K562 (cell line): ENCODE data around the gene CCND3. TPM values are rescaled to one million over a fixed set of nuclear protein-coding genes. Genes with fewer than 3 reads are reported as not detected.

ENCODE experiments used
- GTF3C2 ChIP-seq: IDR thresholded peaks from 3 replicates; pipeline ENCODE4 v1.6.1; 2011; ENCODE audit warnings: borderline replicate concordance, mild to moderate bottlenecking, moderate library complexity; ENCODE audit not compliant: insufficient read length; ENCODE audit errors: extremely low read depth
- KLF1 ChIP-seq: fragments of 450-650 bp; IDR thresholded peaks from 2 replicates; pipeline ENCODE4 v1.6.1; 2016; ENCODE audit warnings: missing genetic modification characterization, missing compliant biosample characterization
- MTA1 ChIP-seq: fragments of 450-650 bp; IDR thresholded peaks from 2 replicates; pipeline ENCODE4 v1.6.1; 2017; ENCODE audit warnings: borderline replicate concordance
- polyA plus RNA-seq, 8 experiments: library from polyadenylated mRNA; depleted of rRNA in 4 of 8; stranded (reverse) in 5 of 8; unstranded in 3 of 8; fragments of >200 nt; fragmentation: Nextera tagmentation in 2 of 8; fragmentation: Illumina TruSeq in 1 of 8; extraction: Ambion mirVana in 2 of 8; extraction: Trizol in 1 of 8; gene quantifications; 2 replicates each; pipeline versions ENCODE4 v1.2.1 to v1.2.3, GENCODE V29; 2011 to 2014; ENCODE audit warnings: inconsistent platforms in 1 of 8, missing spikeins in 1 of 8
- total RNA-seq, 7 experiments: library from RNA; depleted of rRNA in 6 of 7; stranded (reverse); fragments of >200 nt in 6 of 7; fragmentation: Illumina TruSeq in 2 of 7; extraction: Trizol in 2 of 7; gene quantifications; 2 replicates each; pipeline versions ENCODE4 v1.2.1 to v1.2.3, GENCODE V29; 2011 to 2021; ENCODE audit warnings: low replicate concordance in 1 of 7
- TF ChIP-seq, protein P1 (sequence below), 2 experiments: IDR thresholded peaks in 1 of 2; conservative IDR thresholded peaks in 1 of 2; 2 replicates each; pipeline ENCODE4 v1.6.1; 2016; ENCODE audit warnings: low read depth in 2 of 2, mild to moderate bottlenecking in 1 of 2, missing compliant biosample characterization in 1 of 2, missing genetic modification characterization in 1 of 2, moderate library complexity in 1 of 2

CCND3 gene
- total and polyA plus RNA-seq, 9 of the 15 experiments (the other 6 are each of a cell fraction or from before 2014, with no cell fraction given): 21.5 to 204 (median 97.4) TPM

GRCh38 chr6:41909727-41910126 lies 31.9 kb downstream of the CCND3 start (continued):
- no peak for TF ChIP-seq MTA1
- TF ChIP-seq, protein P1, sequence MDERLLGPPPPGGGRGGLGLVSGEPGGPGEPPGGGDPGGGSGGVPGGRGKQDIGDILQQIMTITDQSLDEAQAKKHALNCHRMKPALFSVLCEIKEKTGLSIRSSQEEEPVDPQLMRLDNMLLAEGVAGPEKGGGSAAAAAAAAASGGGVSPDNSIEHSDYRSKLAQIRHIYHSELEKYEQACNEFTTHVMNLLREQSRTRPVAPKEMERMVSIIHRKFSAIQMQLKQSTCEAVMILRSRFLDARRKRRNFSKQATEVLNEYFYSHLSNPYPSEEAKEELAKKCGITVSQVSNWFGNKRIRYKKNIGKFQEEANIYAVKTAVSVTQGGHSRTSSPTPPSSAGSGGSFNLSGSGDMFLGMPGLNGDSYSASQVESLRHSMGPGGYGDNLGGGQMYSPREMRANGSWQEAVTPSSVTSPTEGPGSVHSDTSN (CRISPR knock-in tag; IDR thresholded peaks at IDR 0.05; ENCODE audit: low read depth): no peak
- TF ChIP-seq, protein P1 (tag; conservative IDR thresholded peaks at IDR 0.05; ENCODE audit: low read depth): no peak
- no peak for TF ChIP-seq KLF1 (tag)
- TF ChIP-seq GTF3C2: no peak
